NCI-H146 treated with DMSO at 0.1 percent for 48 hours (cell line): ENCODE data around the gene STX16.

ENCODE experiments used
- DNase-seq: peaks from one replicate; lab custom pipeline; 2025; ENCODE audit not compliant: unreplicated experiment; lab: John Stamatoyannopoulos, UW

STX16 gene

DNA sequence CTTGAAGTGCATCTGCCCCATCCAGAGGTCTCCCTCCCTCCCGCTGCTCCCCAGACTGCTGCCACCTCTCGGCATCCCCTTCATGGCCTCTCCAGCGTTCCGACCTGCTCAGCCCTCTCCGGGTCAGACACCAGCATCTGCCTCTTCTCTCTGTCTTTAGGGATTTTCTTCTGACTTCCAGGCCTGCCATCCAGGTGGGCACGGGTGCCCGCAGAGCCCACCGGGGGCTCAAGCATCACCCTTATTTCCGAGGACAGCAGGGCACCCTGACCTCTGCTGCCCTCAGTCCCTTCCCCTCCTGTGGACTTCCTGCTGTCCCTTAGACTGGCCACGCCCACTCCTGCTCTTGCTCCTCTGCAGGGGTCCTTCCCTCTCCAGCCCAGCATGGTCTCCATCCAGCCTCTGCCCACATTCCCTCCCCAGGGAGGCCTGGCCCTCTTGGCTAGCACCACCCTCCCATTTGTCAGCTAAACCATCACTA lies 44.9 kb downstream of the STX16 start:
- DNase-seq: no peak

DNA sequence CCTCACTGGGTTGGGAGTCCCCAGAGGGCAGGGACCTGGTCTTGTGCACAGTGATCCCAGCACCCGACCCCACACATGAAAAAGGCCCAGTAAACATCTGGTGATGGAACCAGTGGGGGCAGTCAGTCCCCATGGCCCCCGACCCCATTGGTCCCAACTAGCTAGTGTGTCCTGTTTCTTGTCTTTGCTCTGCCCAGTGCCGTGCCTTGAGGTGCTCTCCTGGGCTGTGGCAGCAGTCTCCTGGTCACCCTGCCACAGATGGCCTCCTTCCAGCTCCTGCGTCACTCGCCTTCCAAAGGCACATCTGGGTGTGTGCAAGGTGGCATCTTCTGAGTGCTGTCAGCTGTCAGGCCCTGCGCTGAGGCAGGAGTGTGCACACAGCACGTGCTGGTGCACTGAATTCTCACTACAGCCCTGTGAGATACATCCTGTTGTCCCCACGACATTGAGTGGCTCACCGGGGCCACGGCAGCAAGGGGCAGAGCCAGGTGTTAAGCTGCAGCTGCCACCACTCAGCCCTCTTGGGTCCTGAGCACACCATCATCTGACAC lies 45.4 kb downstream of the STX16 start:
- no peak for DNase-seq

DNA sequence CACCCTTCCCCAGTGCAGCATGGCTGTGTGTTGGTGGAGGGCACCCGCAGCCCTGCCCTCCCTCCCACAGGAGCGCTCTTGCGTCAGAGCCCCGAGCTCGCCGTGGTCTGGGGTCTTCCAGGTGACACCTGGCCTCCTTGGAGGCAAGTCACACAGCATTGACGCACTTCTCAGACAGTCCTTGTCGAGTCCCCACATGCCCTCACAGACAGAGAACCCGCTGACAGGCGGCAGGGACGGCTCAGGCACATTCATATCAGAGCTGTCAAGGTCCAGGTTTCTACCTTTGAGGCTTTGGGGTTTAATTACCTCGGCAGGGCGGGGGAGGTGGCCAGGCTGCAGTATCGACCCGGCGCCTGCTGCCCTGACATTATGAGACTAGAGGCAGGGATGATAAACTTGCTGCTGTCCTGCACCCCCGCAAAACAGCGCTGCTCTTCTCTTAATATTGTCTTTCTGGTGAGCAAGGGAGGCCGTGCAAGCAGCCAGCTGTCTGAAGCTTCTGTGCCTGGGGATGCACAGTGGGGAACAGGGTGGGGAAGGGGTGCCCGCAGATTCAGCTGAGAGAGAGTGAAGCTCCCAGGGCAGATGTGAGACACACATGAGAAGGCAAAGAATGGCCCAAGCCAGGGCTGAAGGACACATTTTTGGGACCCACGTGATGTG lies 46.3 kb downstream of the STX16 start:
- no peak for DNase-seq

GRCh38 chr20:58697867-58698703 lies 47.0 kb downstream of the STX16 start:
- DNase-seq: no peak

DNA sequence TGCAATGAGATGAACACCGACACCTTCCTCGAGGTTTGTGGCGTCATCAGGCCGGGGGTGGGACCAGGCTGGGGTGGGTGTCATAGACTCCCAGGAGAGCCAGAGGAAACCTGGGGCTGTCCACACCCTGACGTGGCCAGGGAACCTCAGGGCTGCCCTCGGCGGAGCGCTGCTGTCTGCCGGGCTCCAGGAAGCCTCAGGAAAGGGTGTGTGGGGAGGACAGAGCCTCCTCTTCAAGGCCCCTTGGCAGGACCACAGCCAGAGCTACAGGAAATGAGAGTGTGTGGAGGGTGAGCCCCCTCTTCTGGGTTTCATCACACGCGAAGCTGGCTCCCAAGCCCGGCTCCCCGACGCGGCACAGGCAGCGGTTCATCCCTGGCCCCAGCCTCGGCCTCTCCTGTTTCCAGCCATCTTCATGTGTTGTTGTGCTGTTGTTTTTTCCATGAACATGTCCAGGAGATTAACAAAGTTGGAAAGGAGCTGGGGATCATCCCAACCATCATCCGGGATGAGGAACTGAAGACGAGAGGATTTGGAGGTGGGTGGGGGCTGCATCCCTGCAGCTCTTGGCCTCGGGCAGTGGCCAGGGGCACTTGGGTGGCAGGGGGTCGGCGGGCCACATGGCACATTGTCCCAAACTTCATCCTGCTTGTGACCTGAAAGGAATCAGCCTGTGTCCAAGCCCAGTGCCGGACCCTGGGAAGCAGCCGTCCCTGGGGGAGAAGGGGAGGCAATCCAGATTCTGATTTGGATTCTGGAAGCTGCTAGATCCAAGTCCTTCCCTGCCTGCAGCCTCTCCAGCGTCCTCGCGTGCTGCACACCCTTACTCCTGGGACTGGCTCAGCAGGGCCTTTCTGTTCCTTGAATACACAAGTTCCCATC lies 47.9 kb downstream of the STX16 start:
- no peak for DNase-seq

GRCh38 chr20:58699623-58700107 lies 48.6 kb downstream of the STX16 start:
- DNase-seq: no peak

GRCh38 chr20:58700121-58700821 lies 49.2 kb downstream of the STX16 start:
- DNase-seq: no peak

DNA sequence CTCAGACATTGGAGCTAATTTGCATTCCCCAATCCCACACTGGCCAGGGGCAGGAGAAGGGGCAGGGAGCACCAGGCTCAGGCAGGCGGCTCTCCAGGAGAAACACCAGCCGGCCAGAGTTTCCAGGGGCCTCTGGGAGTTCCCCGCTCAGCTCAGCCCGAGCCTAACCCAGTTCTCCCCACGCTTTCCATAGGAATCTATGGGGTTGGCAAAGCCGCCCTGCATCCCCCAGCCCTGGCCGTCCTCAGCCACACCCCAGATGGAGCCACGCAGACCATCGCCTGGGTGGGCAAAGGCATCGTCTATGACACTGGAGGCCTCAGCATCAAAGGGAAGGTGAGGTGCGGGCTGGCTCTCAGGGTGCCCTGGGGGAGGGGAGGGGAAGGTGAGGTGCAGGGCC lies 49.7 kb downstream of the STX16 start:
- no peak for DNase-seq

GRCh38 chr20:58701431-58702160 lies 50.5 kb downstream of the STX16 start:
- DNase-seq: no peak

- no peak for DNase-seq
Measured at GRCh38 chr20:58702161-58702510, 51.1 kb downstream of the STX16 start.

DNA sequence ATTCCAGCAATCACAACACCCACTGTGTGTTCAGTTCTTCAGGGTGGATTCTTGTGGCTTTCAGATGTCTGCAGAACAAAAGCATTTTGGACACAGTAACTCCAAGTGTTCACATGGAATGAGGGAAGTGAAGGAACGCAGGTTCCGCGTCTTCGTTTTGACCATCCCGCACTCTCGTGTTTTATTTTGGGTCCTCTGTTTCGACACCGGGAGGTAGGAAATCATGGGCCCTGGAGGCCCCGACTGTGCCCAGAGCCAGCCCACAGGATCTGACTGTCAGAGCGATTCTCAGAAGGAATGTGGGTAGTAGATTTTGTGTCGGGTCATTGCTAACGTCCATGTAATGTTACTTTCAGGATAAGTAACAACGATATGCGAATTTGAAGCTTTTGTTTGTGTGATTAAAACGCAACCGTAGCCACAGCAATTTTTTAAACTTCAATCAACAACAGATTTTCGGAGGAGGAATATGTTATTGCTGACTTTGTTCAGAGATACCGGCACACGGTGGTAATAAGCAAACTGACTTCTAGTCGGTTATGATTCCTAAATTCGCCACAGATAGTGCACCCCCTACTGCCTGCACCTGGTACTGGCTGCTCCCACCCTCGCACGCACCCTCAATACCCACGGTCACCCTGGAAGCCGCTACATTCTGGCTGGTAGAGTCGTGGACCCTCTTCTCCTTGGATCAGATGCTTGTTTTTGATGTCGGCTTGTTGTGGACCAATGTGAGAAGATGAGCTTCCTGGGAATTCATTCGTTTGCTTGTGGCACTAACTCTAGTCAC lies 52.0 kb downstream of the STX16 start:
- no peak for DNase-seq

- no peak for DNase-seq
Measured at GRCh38 chr20:58703765-58704371, 52.8 kb downstream of the STX16 start.

- DNase-seq: no peak
Measured at GRCh38 chr20:58705208-58705926, 54.3 kb downstream of the STX16 start.

GRCh38 chr20:58706150-58706892 lies 55.2 kb downstream of the STX16 start:
- no peak for DNase-seq

DNA sequence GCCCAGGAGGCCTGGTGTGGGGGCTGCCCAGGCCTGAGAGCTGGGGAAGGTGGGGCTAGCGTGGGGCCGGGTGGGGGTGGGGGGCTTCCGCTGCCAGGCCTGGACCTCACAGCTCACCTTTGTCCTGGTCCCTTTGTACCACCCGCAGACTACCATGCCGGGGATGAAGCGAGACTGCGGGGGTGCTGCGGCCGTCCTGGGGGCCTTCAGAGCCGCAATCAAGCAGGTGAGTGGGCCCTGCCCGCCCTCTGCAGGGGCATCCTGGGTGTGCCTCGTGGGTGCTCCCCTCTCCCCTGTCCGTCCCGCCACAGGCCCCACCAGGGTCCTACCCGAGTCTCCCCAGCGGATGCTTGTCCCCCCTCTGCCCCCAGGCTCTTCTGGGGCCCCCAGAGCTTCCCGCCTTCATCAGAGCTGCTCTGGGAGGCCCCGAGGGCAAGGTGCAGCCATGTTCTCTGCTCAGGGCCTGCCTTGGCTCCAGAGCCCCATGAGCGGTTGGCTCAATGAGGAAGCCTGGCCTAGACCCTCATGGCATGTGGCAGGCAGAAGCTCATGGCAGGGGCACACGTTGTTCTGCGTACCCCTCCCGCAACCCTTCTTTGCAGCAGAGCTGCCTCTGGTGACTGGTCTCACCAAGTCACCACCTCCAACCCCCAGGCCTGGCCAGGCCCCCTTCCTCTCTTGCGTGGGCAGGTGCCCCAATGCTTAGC lies 56.0 kb downstream of the STX16 start:
- no peak for DNase-seq

- DNase-seq: no peak
Measured at GRCh38 chr20:58707770-58708169, 56.7 kb downstream of the STX16 start.
